ENCODE results near the gene RAP1GAP.

The RAP1GAP gene

GRCh38 chr1:21669258-21670058 lies at the start of gene RAP1GAP:
Gene RAP1GAP (minus strand): TSS chr1:21669357. CDS start chr1:21620032, 49,325 bp downstream.
- Histone ChIP-seq H3K27ac (ENCODE audit: low read length) (no peak within 1 kb of the TSS), H3K4me3 (ENCODE audit: low read length in 2 of 2) (peak within 1 kb of the TSS; percentile 44 to 64), H3K9me3 (ENCODE audit: control insufficient read depth in 2 of 2, low read length in 2 of 2) (no peaks in the 10 kb centered on the region), H3K27me3 (ENCODE audit: control insufficient read depth in 1 of 2, insufficient read depth in 2 of 2, low read length in 2 of 2) (peaks cover 45 to 56% of the 10 kb centered on the region in 2 donors), H3K4me1 (ENCODE audit: control insufficient read depth, insufficient read depth, low read length) (peaks cover 42% of the 10 kb centered on the region), H3K36me3 (ENCODE audit: control insufficient read depth in 2 of 2, insufficient read depth in 2 of 2, low read length in 2 of 2) (no peaks in the 10 kb centered on the region), H3K9ac (ENCODE audit: low read length in 2 of 2) (no peak within 1 kb of the TSS)

GRCh38 chr1:21716169-21716568 lies 47.0 kb upstream of the RAP1GAP start:
- no peaks in the 10 kb centered on the region for H3K9me3 ChIP-seq (ENCODE audit: control insufficient read depth in 2 of 2, low read length in 2 of 2)
- no peaks in the 10 kb centered on the region for H3K27me3 ChIP-seq (ENCODE audit: control insufficient read depth in 1 of 2, insufficient read depth in 2 of 2, low read length in 2 of 2)
- no peak overlapping the region for H3K27ac ChIP-seq (ENCODE audit: low read length)
- H3K36me3 ChIP-seq (ENCODE audit: control insufficient read depth in 2 of 2, insufficient read depth in 2 of 2, low read length in 2 of 2): peaks cover 31 to 53% of the 10 kb centered on the region in 2 donors
- no peaks in the 10 kb centered on the region for H3K4me1 ChIP-seq (ENCODE audit: control insufficient read depth, insufficient read depth, low read length)
- no peak overlapping the region for H3K9ac ChIP-seq (ENCODE audit: low read length in 2 of 2)
- H3K4me3 ChIP-seq (ENCODE audit: low read length in 2 of 2): no peak overlapping the region

- Histone ChIP-seq H3K9ac (ENCODE audit: low read length in 2 of 2) (no peak overlapping the region), H3K27me3 (ENCODE audit: control insufficient read depth in 1 of 2, insufficient read depth in 2 of 2, low read length in 2 of 2) (no peaks in the 10 kb centered on the region), H3K4me1 (ENCODE audit: control insufficient read depth, insufficient read depth, low read length) (no peaks in the 10 kb centered on the region), H3K36me3 (ENCODE audit: control insufficient read depth in 2 of 2, insufficient read depth in 2 of 2, low read length in 2 of 2) (peaks cover 26 to 28% of the 10 kb centered on the region in 2 donors), H3K9me3 (ENCODE audit: control insufficient read depth in 2 of 2, low read length in 2 of 2) (no peaks in the 10 kb centered on the region), H3K27ac (ENCODE audit: low read length) (no peak overlapping the region), H3K4me3 (ENCODE audit: low read length in 2 of 2) (no peak overlapping the region)
These were observed 38.7 kb upstream of the RAP1GAP start for GRCh38 chr1:21707891-21708290.

GRCh38 chr1:21707086-21707840 lies 38.1 kb upstream of the RAP1GAP start:
- no peaks in the 10 kb centered on the region for H3K27me3 ChIP-seq (ENCODE audit: control insufficient read depth in 1 of 2, insufficient read depth in 2 of 2, low read length in 2 of 2)
- no peak overlapping the region for H3K4me3 ChIP-seq (ENCODE audit: low read length in 2 of 2)
- peaks cover 28 to 34% of the 10 kb centered on the region in 2 donors for H3K36me3 ChIP-seq (ENCODE audit: control insufficient read depth in 2 of 2, insufficient read depth in 2 of 2, low read length in 2 of 2)
- no peak overlapping the region for H3K9ac ChIP-seq (ENCODE audit: low read length in 2 of 2)
- H3K4me1 ChIP-seq (ENCODE audit: control insufficient read depth, insufficient read depth, low read length): no peaks in the 10 kb centered on the region
- no peak overlapping the region for H3K27ac ChIP-seq (ENCODE audit: low read length)
- H3K9me3 ChIP-seq (ENCODE audit: control insufficient read depth in 2 of 2, low read length in 2 of 2): no peaks in the 10 kb centered on the region

- H3K9me3 ChIP-seq (ENCODE audit: control insufficient read depth in 2 of 2, low read length in 2 of 2): no peaks in the 10 kb centered on the region
- peaks cover 29 to 36% of the 10 kb centered on the region in 2 donors for H3K36me3 ChIP-seq (ENCODE audit: control insufficient read depth in 2 of 2, insufficient read depth in 2 of 2, low read length in 2 of 2)
- no peak overlapping the region for H3K27ac ChIP-seq (ENCODE audit: low read length)
- H3K4me1 ChIP-seq (ENCODE audit: control insufficient read depth, insufficient read depth, low read length): no peaks in the 10 kb centered on the region
- no peak overlapping the region for H3K4me3 ChIP-seq (ENCODE audit: low read length in 2 of 2)
- H3K27me3 ChIP-seq (ENCODE audit: control insufficient read depth in 1 of 2, insufficient read depth in 2 of 2, low read length in 2 of 2): no peaks in the 10 kb centered on the region
- no peak overlapping the region for H3K9ac ChIP-seq (ENCODE audit: low read length in 2 of 2)
These were observed 37.1 kb upstream of the RAP1GAP start for GRCh38 chr1:21706151-21706835.

- no peak overlapping the region for H3K27ac ChIP-seq (ENCODE audit: low read length)
- no peak overlapping the region for H3K9ac ChIP-seq (ENCODE audit: low read length in 2 of 2)
These were observed 36.3 kb upstream of the RAP1GAP start for GRCh38 chr1:21705303-21705980.

GRCh38 chr1:21704145-21704544 lies 35.0 kb upstream of the RAP1GAP start:
- Histone ChIP-seq H3K27ac (ENCODE audit: low read length) (no peak overlapping the region), H3K27me3 (ENCODE audit: control insufficient read depth in 1 of 2, insufficient read depth in 2 of 2, low read length in 2 of 2) (no peaks in the 10 kb centered on the region), H3K4me1 (ENCODE audit: control insufficient read depth, insufficient read depth, low read length) (no peaks in the 10 kb centered on the region), H3K9ac (ENCODE audit: low read length in 2 of 2) (no peak overlapping the region), H3K9me3 (ENCODE audit: control insufficient read depth in 2 of 2, low read length in 2 of 2) (no peaks in the 10 kb centered on the region), H3K4me3 (ENCODE audit: low read length in 2 of 2) (no peak overlapping the region), H3K36me3 (ENCODE audit: control insufficient read depth in 2 of 2, insufficient read depth in 2 of 2, low read length in 2 of 2) (peaks cover 38 to 46% of the 10 kb centered on the region in 2 donors)

More at GRCh38 chr1:21705303-21705980, 36.3 kb upstream of the RAP1GAP start:
- Histone ChIP-seq H3K4me3 (ENCODE audit: low read length in 2 of 2) (no peak overlapping the region), H3K36me3 (ENCODE audit: control insufficient read depth in 2 of 2, insufficient read depth in 2 of 2, low read length in 2 of 2) (peaks cover 32 to 38% of the 10 kb centered on the region in 2 donors), H3K4me1 (ENCODE audit: control insufficient read depth, insufficient read depth, low read length) (no peaks in the 10 kb centered on the region), H3K9me3 (ENCODE audit: control insufficient read depth in 2 of 2, low read length in 2 of 2) (no peaks in the 10 kb centered on the region), H3K27me3 (ENCODE audit: control insufficient read depth in 1 of 2, insufficient read depth in 2 of 2, low read length in 2 of 2) (no peaks in the 10 kb centered on the region)

GRCh38 chr1:21703318-21703963 lies 34.3 kb upstream of the RAP1GAP start:
- no peak overlapping the region for H3K4me3 ChIP-seq (ENCODE audit: low read length in 2 of 2)
- no peaks in the 10 kb centered on the region for H3K27me3 ChIP-seq (ENCODE audit: control insufficient read depth in 1 of 2, insufficient read depth in 2 of 2, low read length in 2 of 2)
- no peaks in the 10 kb centered on the region for H3K9me3 ChIP-seq (ENCODE audit: control insufficient read depth in 2 of 2, low read length in 2 of 2)
- H3K9ac ChIP-seq (ENCODE audit: low read length in 2 of 2): no peak overlapping the region
- H3K27ac ChIP-seq (ENCODE audit: low read length): no peak overlapping the region
- no peaks in the 10 kb centered on the region for H3K4me1 ChIP-seq (ENCODE audit: control insufficient read depth, insufficient read depth, low read length)
- peaks cover 38 to 50% of the 10 kb centered on the region in 2 donors for H3K36me3 ChIP-seq (ENCODE audit: control insufficient read depth in 2 of 2, insufficient read depth in 2 of 2, low read length in 2 of 2)

- no peaks in the 10 kb centered on the region for H3K9me3 ChIP-seq (ENCODE audit: control insufficient read depth in 2 of 2, low read length in 2 of 2)
- no peak overlapping the region for H3K9ac ChIP-seq (ENCODE audit: low read length in 2 of 2)
- no peaks in the 10 kb centered on the region for H3K27me3 ChIP-seq (ENCODE audit: control insufficient read depth in 1 of 2, insufficient read depth in 2 of 2, low read length in 2 of 2)
- no peaks in the 10 kb centered on the region for H3K4me1 ChIP-seq (ENCODE audit: control insufficient read depth, insufficient read depth, low read length)
- no peak overlapping the region for H3K4me3 ChIP-seq (ENCODE audit: low read length in 2 of 2)
- peaks cover 39 to 50% of the 10 kb centered on the region in 2 donors for H3K36me3 ChIP-seq (ENCODE audit: control insufficient read depth in 2 of 2, insufficient read depth in 2 of 2, low read length in 2 of 2)
- H3K27ac ChIP-seq (ENCODE audit: low read length): no peak overlapping the region
These were observed 33.6 kb upstream of the RAP1GAP start for GRCh38 chr1:21702780-21703179.

- no peaks in the 10 kb centered on the region for H3K4me1 ChIP-seq (ENCODE audit: control insufficient read depth, insufficient read depth, low read length)
- no peak overlapping the region for H3K9ac ChIP-seq (ENCODE audit: low read length in 2 of 2)
- H3K9me3 ChIP-seq (ENCODE audit: control insufficient read depth in 2 of 2, low read length in 2 of 2): no peaks in the 10 kb centered on the region
- no peak overlapping the region for H3K27ac ChIP-seq (ENCODE audit: low read length)
- H3K27me3 ChIP-seq (ENCODE audit: control insufficient read depth in 1 of 2, insufficient read depth in 2 of 2, low read length in 2 of 2): no peaks in the 10 kb centered on the region
- peaks cover 38 to 50% of the 10 kb centered on the region in 2 donors for H3K36me3 ChIP-seq (ENCODE audit: control insufficient read depth in 2 of 2, insufficient read depth in 2 of 2, low read length in 2 of 2)
- H3K4me3 ChIP-seq (ENCODE audit: low read length in 2 of 2): no peak overlapping the region
These were observed 32.2 kb upstream of the RAP1GAP start for GRCh38 chr1:21701401-21701800.
